ENCODE measurements around the gene MYRIP. TPM values are rescaled to one million over a fixed set of nuclear protein-coding genes. Genes with fewer than 3 reads are reported as not detected.

MYRIP gene
- total and polyA plus RNA-seq, 2 of the 4 experiments (the other 2 are of a cell fraction): not detected

DNA sequence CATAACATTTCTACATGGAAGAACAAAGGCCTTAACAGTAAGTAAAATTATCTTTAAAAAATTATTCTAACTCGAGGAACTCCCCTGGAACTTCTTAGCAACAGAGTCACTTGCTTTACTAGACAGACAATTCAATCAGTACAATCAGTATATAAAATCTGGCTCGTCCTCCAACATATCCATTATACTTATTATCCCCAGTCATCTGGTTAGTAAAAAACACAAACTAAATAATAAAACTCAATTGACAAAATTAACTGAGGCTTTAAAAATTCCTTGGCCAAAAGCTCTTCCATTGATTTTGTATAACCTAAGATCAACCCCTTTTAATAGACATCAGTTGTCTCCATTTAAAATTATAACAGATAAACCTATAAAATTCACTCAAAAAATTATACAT, 105.6 kb downstream of the MYRIP start:
- H3K4me1 ChIP-seq (ENCODE audit: control insufficient read depth, insufficient read depth, low read length): no peaks in the 10 kb centered on the region
- no peak overlapping the region for H3K18ac ChIP-seq (ENCODE audit: low read depth, low read length)
- H3K27me3 ChIP-seq (ENCODE audit: control insufficient read depth, insufficient read depth, low read length): no peaks in the 10 kb centered on the region
- H2AK9ac ChIP-seq (replicated peaks; ENCODE audit: low read depth, low read length, poor library complexity): no peak overlapping the region
- in situ Hi-C loops (cut with MboI; ENCODE audit: low sequenced_read_pairs): no loop called here
- BruUV-seq (replicated peaks): no TSS peak
- no peaks in the 10 kb centered on the region for H4K20me1 ChIP-seq (ENCODE audit: insufficient read depth, low read length)
- H4K8ac ChIP-seq (ENCODE audit: low read depth in 2 of 2, low read length in 2 of 2): no peak overlapping the region
- CTCF ChIA-PET: no interaction called here
- DNase-seq (no peak), ATAC-seq (ENCODE audit: low read depth) (no peak)
- H2AFZ ChIP-seq (replicated peaks; ENCODE audit: low read length, poor library complexity): no peak overlapping the region
- H2BK20ac ChIP-seq (ENCODE audit: low read depth, low read length): no peak overlapping the region
- H2BK120ac ChIP-seq (ENCODE audit: low read depth, low read length): no peak overlapping the region
- WGBS, 2 experiments (ENCODE audit: extremely low coverage in 2 of 2, insufficient read length in 1 of 2): no CpG with 5 or more reads among the region's 2 CpGs
- H2AK5ac ChIP-seq (ENCODE audit: low read depth, low read length): no peak overlapping the region
- H4K91ac ChIP-seq (ENCODE audit: insufficient read depth, low read depth, low read length): no peak overlapping the region
- H3K4me3 ChIP-seq (ENCODE audit: insufficient read depth, low read depth, low read length): no peak overlapping the region
- no peaks in the 10 kb centered on the region for H3K36me3 ChIP-seq (ENCODE audit: control insufficient read depth, insufficient read depth, low read length)
- H4K5ac ChIP-seq (ENCODE audit: low read depth, low read length): no peak overlapping the region
- POLR2A ChIA-PET (ENCODE audit: unreplicated experiment): no interaction called here
- no peak overlapping the region for H2BK5ac ChIP-seq (ENCODE audit: low read depth, low read length, poor library complexity, severe bottlenecking)
- H3K79me1 ChIP-seq (ENCODE audit: low read depth in 1 of 2, low read length in 2 of 2): no peaks in the 10 kb centered on the region
- TF ChIP-seq NFE2L2 (IDR thresholded peaks at IDR 0.05; ENCODE audit: low read depth, low read length) (no peak), ELK1 (IDR thresholded peaks at IDR 0.05; ENCODE audit: borderline replicate concordance, low read depth, low read length) (no peak), CTCF (conservative IDR thresholded peaks at IDR 0.05; ENCODE audit: low read depth, low read length) (no peak), MXI1 (IDR thresholded peaks at IDR 0.05; ENCODE audit: borderline replicate concordance, low read depth, low read length) (no peak), CEBPB (IDR thresholded peaks at IDR 0.05; ENCODE audit: low read depth, low read length) (no peak), MAFK (IDR thresholded peaks at IDR 0.05; ENCODE audit: low read depth, low read length) (no peak), MAZ (IDR thresholded peaks at IDR 0.05; ENCODE audit: borderline replicate concordance, low read depth, low read length) (no peak), BHLHE40 (IDR thresholded peaks at IDR 0.05; ENCODE audit: low read depth, low read length) (no peak), CHD1 (IDR thresholded peaks at IDR 0.05; ENCODE audit: low read depth, low read length) (no peak), USF2 (IDR thresholded peaks at IDR 0.05; ENCODE audit: low read depth, low read length) (no peak)
- no peak overlapping the region for H3K4ac ChIP-seq (ENCODE audit: low read depth, low read length)
- H3K27ac ChIP-seq (ENCODE audit: insufficient read depth, low read length): no peak overlapping the region
- peaks cover 11% of the 10 kb centered on the region for H3K9me3 ChIP-seq (ENCODE audit: control insufficient read depth, insufficient read depth, low read length)
- H3K56ac ChIP-seq (ENCODE audit: extremely low read depth, insufficient read depth, low read length): no peak overlapping the region
- H3K4me2 ChIP-seq (ENCODE audit: low read depth, low read length): no peak overlapping the region
- no peak overlapping the region for H3K14ac ChIP-seq (replicated peaks; ENCODE audit: low read depth, low read length)
- H2BK15ac ChIP-seq (ENCODE audit: low read depth, low read length): no peak overlapping the region
- intact Hi-C loops (cut with micrococcal nuclease): no loop called here
- dilution Hi-C loops (cut with HindIII; ENCODE audit: low sequenced_read_pairs, unreplicated experiment): no loop called here
- H3K23ac ChIP-seq (ENCODE audit: low read depth, low read length): no peak overlapping the region
- H3K9ac ChIP-seq (ENCODE audit: low read depth, low read length): no peak overlapping the region
- H3K9me1 ChIP-seq (ENCODE audit: insufficient read depth, low read length): no peaks in the 10 kb centered on the region
